Astrocyte of the hippocampus (primary cell): ENCODE results near the gene TRIM37.

ENCODE experiments used
- DNase-seq: peaks from one replicate; pipeline ENCODE4 v3.0.0; 2011; ENCODE audit warnings: low read depth, low spot score

The TRIM37 gene

DNA sequence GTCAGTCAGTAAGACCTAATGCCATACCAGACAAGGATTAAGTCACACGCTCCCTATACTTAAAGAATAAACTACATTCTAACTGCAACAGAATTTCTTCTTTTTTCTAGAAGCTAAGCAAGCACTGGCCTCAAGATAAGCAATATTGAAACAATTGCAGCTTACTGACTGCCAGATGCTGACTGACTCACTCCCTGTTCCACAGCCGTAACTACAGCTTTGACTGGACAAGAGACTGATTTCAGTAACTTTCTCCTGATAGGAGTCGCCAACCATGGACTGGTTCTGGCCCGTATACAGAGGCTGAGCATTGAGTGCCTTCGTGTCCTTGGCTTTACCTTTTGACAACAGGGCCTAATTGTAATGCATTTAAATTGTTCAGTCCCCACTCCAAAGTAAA lies 67.9 kb downstream of the TRIM37 start:
- DNase-seq, result peak; percentile 40

DNA sequence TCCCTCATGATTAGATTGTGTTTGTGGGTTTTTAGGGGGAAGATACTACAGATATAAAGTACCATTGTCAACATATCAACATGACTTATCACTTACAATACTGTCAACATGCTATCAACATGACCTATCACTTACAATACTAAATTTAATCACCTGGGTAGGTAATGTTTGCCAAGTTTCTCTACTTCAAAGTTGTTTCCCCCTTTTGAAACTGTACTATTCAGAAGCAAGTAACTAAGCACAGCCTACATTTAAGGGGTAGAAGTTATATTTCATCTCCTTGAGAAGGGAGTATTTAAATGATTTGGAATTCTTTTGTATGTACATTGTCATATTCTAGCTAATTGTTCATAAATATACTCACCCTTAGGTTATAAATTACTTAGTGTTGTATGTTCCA lies 68.7 kb downstream of the TRIM37 start:
- no peak for DNase-seq

DNA sequence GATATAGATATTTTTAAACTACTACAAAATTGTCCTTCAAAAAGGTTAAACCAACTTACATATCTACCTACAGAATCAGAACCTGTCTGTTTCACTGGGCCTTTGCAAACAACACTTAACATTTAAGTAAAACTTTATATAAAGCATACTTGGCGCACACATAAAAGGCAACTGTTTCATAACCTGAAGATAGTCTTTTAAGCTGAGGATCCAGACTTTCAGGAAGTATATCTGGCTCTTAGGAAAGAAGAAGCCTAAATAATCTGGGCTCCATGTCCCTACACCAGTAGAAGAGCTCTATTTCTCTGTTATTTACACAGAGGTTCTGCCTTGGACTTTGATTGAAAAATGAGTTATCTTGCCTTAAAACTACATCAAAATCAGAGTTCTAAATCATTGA lies 75.9 kb downstream of the TRIM37 start:
- no peak for DNase-seq

DNA sequence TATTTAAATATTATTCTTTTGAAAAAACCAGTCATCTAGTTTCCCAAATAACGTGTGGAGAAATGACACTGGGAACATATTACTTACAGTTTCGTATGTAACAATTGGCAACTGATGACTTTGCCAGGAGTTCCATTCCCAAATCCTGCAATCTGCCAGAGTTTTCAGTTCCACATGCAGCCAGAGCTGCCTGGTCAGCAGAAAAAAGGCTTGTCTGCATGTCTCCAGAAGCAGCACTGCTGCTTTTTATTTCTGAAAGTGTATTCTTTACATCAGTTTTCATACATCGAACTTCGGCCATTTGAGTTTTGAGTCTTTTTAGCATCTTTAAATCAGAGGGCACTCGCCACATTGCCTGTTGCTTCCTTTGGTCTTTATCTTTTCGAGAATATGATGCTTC lies 78.4 kb downstream of the TRIM37 start:
- DNase-seq, result no peak

DNA sequence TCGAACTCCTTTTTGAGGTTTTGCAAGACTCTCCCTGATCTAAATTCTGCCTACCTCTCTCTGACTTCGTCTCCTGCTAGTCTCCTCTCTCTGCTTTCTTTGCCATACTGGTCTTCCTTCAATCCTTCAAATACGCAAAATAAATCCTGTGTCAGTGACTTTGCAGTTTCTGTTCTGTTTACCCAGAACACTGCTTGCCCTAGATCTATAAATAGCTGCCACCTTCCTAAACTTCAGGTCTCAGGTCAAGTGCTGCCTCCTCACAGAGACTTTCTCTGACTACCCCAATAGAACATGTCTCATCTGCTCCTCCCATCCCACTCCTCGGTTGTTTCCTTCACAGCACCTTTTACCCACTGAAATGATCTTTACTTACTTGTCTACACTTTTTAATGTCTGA lies 78.9 kb downstream of the TRIM37 start:
- no peak for DNase-seq

DNA sequence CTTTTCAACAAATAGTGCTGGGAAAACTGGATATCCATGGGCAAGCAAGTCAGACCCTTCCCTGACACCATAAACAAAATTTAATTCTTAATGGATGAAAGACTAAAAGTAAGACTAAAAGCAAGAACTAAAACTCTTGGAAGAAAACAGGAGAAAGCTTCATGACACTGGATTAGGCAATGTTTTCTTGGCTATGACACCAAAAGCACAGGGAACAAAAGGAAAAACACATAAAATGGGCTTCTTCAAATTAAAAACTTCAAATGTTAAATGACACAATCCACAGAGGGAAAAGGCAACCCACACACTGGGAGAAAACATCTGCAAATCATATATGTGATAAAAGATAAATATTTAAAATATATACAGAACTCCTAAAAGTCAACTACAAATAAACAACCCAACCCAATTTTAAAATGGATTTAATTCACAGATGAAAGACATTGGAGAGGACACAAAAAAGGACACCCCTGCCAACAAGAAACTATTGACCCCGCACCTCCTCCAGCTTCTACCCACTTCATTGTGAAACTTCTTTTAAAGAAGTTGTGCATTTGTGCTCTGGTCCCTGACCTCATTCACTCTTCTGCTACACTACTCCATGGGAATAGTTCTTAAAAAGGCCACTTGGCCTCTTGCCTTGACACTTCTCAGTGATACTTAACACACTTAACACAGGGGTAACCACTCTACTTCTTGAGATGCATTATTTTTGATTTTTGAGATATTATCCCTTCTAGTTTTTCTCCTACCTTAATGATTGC lies 80.3 kb downstream of the TRIM37 start:
- no peak for DNase-seq

DNA sequence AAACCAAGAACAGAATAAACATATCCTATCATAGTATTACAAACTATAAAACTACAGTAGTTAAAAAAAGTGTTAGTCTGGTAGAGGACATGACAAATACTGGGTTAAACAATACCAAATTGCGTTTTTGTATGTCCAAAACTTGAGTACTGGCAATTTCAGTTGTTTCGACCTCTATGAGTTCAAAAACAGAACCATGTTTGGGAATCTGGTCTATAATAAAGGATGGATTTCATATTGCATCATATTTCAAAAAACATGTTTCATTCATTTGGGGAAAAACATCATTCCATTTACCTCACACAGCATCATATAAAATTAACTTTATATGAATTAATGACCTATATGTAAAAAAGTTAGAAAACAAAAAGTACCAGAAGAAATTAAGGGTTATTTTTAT lies 81.8 kb downstream of the TRIM37 start:
- DNase-seq, result no peak

DNA sequence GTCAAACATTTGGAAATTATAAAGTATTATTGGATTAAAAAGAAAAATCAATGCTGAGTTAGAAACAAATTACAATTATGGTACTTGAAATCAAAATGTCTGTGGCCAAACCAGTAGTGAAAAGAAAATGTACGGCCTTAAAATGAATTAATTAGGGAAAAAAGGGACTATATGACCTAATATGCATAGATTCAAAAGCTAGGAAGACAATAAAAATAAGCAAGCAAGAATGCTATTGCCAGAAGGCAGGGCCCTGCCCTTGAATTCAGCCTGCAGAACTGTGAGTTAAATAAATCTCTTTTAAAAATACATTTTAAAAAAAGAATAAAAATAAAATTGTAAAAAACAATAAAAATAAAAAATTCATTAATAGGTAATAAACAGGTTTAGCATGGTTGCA lies 88.7 kb downstream of the TRIM37 start:
- DNase-seq, result no peak

DNA sequence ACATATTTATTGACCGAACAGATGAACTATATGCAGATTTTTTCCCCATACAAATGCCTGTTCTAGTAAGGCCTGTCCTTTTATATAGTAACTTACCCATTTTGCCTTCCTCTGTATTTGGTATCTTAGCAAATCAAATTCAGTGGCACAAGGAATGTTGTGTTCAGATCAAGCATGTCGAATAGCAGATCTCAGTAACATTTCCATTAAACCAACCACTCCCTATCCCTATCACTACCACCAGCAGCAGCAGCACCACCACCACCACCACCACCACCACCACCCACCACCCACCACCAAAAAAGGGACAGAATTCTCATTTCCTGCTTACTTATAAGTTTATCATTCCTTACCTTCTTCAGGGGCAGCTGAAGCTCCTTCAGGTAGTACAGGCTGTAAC lies 94.7 kb downstream of the TRIM37 start:
- DNase-seq, result no peak

DNA sequence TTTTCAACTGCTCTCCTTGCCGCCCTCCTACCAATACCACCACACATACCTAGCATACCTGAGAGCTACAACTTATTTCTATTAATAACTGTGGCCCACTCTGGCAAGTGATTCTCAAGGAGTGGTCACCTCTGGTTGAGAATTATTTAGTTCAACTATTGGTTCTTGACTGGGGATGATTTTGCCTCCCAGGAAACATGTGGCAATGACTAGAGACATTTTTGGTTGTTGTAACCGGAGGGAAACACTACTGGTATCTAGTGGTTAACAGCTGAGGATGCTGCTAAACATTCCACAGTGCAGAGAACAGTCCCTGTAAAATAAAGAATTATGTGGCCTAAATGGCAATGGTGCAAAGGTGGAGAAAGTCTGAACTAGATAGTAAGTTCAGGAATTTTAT lies 96.7 kb downstream of the TRIM37 start:
- DNase-seq, result peak; percentile 37

DNA sequence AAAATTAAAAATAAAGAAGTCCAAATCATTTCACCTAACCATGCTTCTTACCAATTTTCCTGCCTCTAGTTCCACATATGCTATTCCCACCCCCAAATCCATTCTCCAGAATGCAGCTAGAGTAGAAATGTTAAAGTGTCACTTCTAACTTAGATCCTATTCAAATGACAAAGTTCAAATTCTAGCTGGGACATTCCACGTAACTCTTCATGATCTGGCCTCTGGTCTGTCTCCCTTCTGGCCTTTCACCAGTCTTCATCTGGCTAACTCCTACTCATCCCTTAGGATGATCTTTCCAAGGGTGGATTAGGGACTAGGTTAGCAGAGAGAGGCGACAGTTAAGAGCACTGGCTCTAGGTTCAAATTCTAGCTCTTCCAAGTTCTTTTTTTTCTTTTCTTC lies 97.9 kb downstream of the TRIM37 start:
- DNase-seq, result no peak

DNA sequence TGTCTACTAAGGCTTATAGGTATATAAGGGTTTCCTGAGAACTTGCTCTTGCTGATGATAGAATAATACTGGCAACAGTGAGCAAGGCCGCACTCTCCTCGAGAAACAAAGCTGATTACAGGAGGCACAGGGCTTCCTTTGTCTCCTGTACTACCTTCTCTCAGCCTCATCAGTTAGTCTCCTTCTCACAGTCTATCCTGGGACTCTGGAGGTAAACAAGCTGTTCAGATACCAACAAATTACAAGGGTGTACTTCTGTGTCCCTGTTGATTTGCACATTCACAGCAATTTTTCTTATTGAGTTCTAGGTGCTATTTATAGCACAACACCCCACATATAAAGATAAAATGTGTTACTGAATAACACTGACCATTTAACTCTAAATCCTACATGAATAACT lies 98.7 kb downstream of the TRIM37 start:
- DNase-seq, result no peak

DNA sequence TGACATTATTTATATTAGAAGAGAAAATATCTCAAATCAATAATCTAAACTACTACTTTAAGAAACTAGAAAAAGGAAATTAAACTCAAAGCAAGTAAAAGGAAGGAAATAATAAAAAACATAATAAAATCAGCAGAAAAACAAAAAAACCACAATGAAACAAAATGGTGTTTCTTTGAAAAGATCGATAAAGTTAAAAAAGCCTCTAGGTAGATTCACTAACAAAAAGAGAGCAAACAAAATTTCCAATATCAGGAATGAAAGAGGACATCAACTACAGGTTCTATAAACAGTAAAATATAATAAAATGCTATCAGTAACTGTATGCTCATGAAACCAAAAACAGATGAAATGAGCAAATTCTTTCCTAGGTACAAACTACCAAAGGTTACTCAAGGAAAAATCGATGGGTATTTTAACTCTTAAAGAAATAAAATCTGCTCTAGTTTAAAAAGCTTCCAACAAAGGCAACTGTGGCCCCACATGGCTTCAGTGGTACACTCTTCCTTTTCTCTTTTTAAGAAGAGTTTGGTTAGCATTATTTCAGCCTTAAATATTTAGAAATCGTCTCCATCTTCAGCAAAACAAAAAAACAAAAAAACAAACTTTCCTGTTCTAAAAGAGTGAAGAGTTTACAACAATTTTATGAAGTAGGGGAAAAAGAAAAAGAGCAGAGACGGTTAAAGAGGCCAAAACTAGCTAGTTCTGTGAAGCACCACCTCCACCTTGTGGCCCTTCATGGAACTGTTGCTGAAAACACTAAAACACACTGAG lies 102.2 kb downstream of the TRIM37 start:
- DNase-seq, result peak; percentile 78

DNA sequence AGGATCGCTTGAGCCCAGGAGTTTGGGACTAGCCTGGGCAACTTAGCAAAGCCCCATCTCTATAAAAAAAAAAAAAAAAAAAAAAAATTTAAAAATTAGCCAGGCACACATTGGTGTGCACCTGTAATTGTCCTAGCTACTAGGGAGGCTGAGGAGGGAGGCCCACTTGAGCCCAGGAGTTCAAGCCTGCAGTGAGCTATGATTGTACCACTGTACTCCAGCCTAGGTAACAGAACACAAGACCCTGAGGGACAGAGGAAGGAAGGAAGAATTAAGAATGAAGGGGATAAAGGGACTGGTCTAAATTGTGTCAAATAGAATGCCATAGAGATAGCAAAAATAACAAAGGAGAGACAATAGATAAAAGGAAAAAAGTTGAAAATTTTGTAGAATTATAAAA lies 102.8 kb downstream of the TRIM37 start:
- no peak for DNase-seq

DNA sequence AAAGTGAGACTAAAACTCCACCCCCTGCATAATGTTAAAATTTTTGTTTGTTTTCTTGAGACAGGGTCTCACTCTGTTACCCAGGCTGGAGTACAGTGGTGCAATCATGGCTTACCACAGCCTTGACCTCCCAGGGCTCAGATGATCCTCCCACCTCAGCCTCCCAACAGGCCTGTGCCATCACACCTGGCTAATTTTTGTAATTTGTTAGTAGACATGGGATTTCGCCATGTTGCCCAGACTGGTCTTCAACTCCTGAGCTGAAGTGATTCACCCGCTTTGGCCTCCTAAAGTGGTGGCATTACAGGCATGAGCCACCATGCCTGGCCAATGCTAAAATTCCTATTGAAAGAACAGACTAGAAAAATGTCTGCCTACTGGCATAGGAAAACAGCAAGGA lies 103.8 kb downstream of the TRIM37 start:
- peak; percentile 51 for DNase-seq

DNA sequence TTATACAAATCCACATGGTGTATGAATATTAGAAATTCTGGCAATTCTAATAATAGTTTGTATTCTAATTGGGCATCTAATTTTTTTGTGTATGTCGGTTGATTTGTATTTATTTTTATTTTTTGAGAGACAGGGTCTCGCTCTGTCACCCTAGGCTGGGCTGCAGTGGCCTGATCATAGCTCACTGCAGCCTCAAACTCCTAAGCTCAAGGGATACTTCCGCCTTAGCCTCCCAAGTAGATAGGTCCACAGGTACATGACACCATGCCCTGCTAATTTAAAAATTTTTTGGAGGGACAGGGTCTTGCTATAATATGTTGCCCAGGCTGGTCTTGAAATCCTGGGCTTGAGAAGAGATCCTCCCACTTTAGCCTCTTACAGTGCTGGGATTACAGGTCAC lies 104.6 kb downstream of the TRIM37 start:
- DNase-seq, result peak; percentile 15

DNA sequence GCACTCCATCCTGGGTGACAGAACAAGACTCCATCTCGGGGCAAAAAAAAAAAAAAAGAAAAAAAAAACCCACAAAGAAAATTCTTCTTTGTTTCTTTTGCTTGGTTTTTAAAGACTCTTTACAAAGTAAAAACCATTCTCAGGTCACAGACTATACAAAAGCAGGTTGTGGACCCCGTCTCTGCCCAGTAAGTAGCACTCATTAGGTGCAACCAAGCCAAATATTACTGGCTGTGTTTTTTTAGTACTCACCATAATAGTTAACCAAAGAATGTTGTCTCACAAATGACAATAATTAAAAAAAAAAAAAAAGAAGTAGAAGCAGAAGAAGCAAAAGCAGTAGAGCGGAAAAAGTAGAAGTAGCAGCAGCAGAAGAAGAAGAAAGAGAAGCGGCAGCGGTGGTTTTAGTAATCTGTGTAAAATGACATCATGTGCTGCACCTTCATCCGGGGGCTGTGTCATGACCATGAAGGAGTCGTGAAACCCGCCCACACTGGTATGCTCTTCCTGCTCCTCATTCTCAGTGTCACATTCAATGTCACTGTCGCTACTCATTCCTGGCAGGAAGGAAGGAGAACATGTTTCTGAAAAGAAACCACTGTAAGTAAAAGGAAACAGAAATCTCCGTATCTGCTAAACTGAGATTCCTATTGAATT lies 105.4 kb downstream of the TRIM37 start:
- DNase-seq, result peak; percentile 85

DNA sequence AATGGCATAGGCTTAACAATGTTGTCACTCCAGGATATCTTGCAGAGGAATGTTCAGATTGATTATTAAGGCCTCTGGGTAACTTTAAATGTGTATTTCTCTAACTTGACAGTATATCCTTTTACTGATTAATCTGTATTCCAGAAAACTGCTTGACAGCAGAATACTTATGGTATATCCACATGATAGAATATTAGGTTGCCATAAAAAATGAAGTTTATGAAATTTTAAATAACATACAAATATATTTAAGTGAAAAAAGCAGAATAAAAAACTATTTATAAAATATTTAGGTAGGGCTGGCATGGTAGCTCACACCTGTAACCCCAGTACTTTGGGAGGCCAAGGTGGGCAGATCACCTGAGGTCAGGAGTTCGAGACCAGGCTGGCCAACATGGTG lies 106.7 kb downstream of the TRIM37 start:
- no peak for DNase-seq

DNA sequence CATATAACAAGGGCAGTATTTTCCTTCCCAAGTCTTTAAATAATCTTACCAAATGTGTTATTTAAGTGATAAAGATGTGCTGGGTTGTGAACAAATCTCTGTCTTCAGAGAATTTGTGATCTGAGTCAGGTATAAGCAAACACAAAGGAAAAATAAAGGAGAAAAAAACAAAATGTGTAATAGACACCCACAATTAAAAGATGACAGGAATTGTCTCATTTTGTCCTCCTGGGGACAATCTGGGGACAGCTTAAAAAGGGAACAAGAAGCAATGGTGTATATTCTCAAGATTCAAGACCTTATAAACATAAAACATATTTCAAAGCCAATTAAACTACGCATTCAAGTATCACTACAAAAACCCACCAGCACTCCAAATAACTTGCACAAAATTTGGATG lies 107.2 kb downstream of the TRIM37 start:
- DNase-seq, result no peak

DNA sequence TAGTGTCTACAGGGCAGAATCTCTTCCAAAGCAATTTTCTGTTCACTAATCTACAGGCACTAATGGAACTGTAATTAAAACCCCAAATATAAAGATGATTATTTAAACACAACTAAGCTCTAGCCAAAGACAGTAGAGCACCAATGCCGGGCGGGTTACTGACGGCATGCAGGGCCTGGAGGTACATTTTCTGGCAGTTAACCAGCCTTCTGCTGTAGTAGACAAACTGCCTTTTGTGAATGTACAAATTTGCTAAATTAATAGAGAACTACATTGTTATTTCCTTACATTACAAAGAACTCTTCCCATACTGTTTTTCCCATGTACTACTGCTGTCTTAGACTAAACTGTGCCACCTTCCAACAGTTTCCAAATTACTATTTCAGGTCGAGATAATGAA lies 107.8 kb downstream of the TRIM37 start:
- peak; percentile 15 for DNase-seq

DNA sequence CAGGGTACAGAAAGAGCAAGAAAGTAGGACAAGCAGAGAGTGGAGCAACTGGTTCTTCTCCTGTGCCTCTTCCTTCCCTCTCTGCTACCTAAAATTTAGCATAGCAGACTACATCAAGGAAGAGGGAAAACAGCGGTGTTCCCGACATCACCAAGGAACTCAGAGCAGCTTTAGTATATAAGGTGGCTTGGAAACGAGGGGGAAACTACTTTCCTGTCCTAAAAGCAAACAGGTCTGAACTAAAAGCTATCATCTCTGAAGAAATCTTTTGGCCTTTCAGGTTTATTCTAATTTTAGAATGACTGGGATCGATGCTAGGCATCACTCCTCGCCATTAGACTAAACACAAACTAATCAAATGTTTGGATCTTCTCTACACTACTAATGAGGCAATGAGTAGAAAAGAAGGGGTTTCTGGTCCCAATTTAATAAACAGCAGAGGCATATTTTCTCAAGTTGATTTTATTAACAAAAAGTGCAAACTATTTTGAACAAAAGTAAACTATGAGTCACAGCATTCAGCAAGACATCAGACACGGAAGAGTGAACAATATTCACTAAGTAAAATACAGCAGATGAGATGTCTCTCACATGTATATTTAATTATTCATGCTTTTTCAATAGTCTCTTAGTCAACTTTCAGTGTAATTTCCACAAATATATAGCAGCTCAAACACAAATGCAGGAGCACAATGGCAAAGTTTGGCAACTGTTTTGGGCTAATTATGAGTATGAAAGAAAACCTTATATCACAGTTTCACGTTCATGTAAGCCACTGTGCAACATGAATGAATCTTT lies 108.7 kb downstream of the TRIM37 start:
- peak; percentile 39 for DNase-seq

DNA sequence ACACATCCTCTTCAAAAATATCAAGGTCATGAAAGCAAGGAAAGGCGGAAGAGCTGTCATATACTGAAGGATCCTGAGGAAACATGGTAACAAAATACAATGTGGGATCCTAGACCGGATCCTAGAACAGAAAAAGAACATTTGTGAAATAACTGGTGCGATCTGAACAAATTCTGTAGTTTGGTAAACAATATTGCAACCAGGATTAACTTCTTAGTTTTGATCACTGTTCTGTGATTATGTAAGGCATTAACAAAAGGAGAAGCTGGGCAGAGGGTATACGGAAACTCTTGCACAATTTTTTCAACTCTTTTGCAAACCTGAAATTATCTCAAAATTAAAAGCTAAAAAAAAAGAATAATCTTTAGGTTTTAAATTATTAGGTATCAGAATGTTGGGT lies 109.7 kb downstream of the TRIM37 start:
- no peak for DNase-seq
